PC-9 (cell line): ENCODE measurements around the gene GRXCR2. TPM values are rescaled to one million over a fixed set of nuclear protein-coding genes. Genes with fewer than 3 reads are reported as not detected.

Source experiments
- BruUV-seq: library from RNA; stranded (reverse); fragments of 400-500 nt; replicated peaks from 2 replicates; lab custom pipeline; 2021; lab: Mats Ljungman, UMichigan
- CTCF ChIA-PET: fragments of 300-600 bp; sonication (Branson Sonifier 250); formaldehyde crosslinking; loops from one replicate; lab custom pipeline; 2022; ENCODE audit warnings: antibody characterized with exemption; lab: Charles Lee
- POLR2A ChIA-PET: fragments of 300-600 bp; sonication (Branson Sonifier 250); formaldehyde crosslinking; loops from one replicate; lab custom pipeline; 2022; ENCODE audit warnings: antibody characterized with exemption; ENCODE audit not compliant: unreplicated experiment; lab: Charles Lee
- DNase-seq, 2 experiments: peaks; one replicate each; pipeline versions ENCODE4 v3.0.0 to v3.0.0-alpha.2; 2015 to 2022; ENCODE audit warnings: mixed read lengths in 1 of 2
- H2AFZ ChIP-seq: fragments of 200-600 bp; sonication (generic); 2 replicates; pipeline ENCODE4 v1.8.1; 2017; ENCODE audit warnings: antibody characterized with exemption
- H3F3A ChIP-seq: fragments of 200-600 bp; sonication (generic); 2 replicates; pipeline ENCODE4 v1.8.1; 2017; ENCODE audit warnings: antibody characterized with exemption, mild to moderate bottlenecking, low read depth; ENCODE audit not compliant: insufficient read depth
- H3K27ac ChIP-seq: fragments of 200-600 bp; sonication (generic); 2 replicates; pipeline ENCODE4 v1.6.1; 2016; ENCODE audit warnings: mixed run types
- H3K27me3 ChIP-seq: fragments of 200-600 bp; sonication (generic); 2 replicates; pipeline ENCODE4 v1.6.1; 2016; ENCODE audit warnings: low read depth, mixed run types; ENCODE audit not compliant: insufficient read depth
- H3K36me3 ChIP-seq: fragments of 200-600 bp; sonication (generic); 2 replicates; pipeline ENCODE4 v1.6.1; 2016; ENCODE audit warnings: low read depth, mixed run types
- H3K4me1 ChIP-seq: fragments of 200-600 bp; sonication (generic); replicated peaks from 2 replicates; pipeline ENCODE4 v1.6.1; 2016; ENCODE audit warnings: mixed run types; ENCODE audit not compliant: insufficient read depth
- H3K4me2 ChIP-seq: fragments of 200-600 bp; sonication (generic); 2 replicates; pipeline ENCODE4 v1.6.1; 2017; ENCODE audit warnings: mixed run types
- H3K4me3 ChIP-seq: fragments of 200-600 bp; sonication (generic); 2 replicates; pipeline ENCODE4 v1.6.1; 2016; ENCODE audit warnings: mixed run types
- H3K79me2 ChIP-seq: fragments of 200-600 bp; sonication (generic); 2 replicates; pipeline ENCODE4 v1.6.1; 2017; ENCODE audit warnings: low read depth, mixed run types
- H3K9me2 ChIP-seq: fragments of 200-600 bp; sonication (generic); 2 replicates; pipeline ENCODE4 v1.8.1; 2017; ENCODE audit warnings: mild to moderate bottlenecking; ENCODE audit not compliant: insufficient read depth
- H3K9me3 ChIP-seq: fragments of 200-600 bp; sonication (generic); 2 replicates; pipeline ENCODE4 v1.8.1; 2016; ENCODE audit warnings: low read depth; ENCODE audit not compliant: insufficient read depth
- H4K20me1 ChIP-seq: fragments of 200-600 bp; sonication (generic); 2 replicates; pipeline ENCODE4 v1.8.1; 2017; ENCODE audit not compliant: insufficient read depth
- CTCF ChIP-seq: fragments of 200-600 bp; sonication (generic); conservative IDR thresholded peaks from 2 replicates; pipeline ENCODE4 v1.6.1; 2017; ENCODE audit warnings: mixed run types, antibody characterized with exemption, mild to moderate bottlenecking, moderate library complexity
- EZH2 ChIP-seq: fragments of 200-600 bp; sonication (generic); IDR thresholded peaks from 2 replicates; pipeline ENCODE4 v1.8.0; 2017; ENCODE audit warnings: antibody characterized with exemption, low read depth
- intact Hi-C: fragments of 100-400 bp; cut with micrococcal nuclease; formaldehyde crosslinking; loops from one replicate; pipeline ENCODE4 v1.10.0; 2022; ENCODE audit not compliant: unreplicated experiment
- total RNA-seq: library from RNA; stranded (reverse); gene quantifications from 2 replicates; pipeline ENCODE4 v1.2.3, GENCODE V29; 2021

GRXCR2 gene
- total RNA-seq, 1 experiment from 2014 or later: not detected

DNA sequence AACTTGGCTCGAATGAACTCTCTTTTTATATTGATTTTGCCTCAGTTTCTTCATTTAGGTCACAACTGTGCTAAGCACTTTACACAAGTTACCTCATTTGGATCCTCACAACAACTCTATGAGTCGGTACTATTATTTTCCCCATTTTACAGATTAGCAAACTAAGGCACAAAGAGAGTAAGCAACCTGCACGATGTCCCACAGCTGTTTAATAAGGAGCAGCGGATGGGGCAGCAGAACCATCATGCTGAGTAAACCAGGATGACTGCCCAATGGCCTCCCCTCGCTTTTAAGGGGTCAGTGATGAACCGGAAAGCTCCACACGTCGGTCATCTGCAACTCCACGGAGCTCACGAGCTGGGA, 38.3 kb downstream of the GRXCR2 start:
- Histone ChIP-seq H3K27me3 (no peaks in the 10 kb centered on the region), H3K36me3 (no peaks in the 10 kb centered on the region), H3F3A (0 out of 2 replicates have a peak, but pooled peaks cover 7% of the 10 kb centered on the region), H2AFZ (peak overlapping the region; percentile 96), H3K79me2 (peaks cover 7% of the 10 kb centered on the region; the same call in 1 of the 2 replicates), H3K4me2 (peak overlapping the region; percentile 83), H3K27ac (no peak overlapping the region), H3K9me3 (no peaks in the 10 kb centered on the region), H4K20me1 (no peaks in the 10 kb centered on the region), H3K9me2 (no peaks in the 10 kb centered on the region), H3K4me3 (peak overlapping the region; percentile 71), H3K4me1 (peaks cover 29% of the 10 kb centered on the region)
- ChIA-PET CTCF (interaction anchor here (1.4 to 1.9 kb wide), 4 partner anchors 9 to 1631 kb away, joined by 3 to 7 read pairs (median 5); no protein-coding TSS in a partner anchor), POLR2A (interaction anchor here (1.0 kb wide), 1 partner anchor 20 kb away, joined by 5 read pairs; no protein-coding TSS in a partner anchor)
- intact Hi-C loops: loop anchor here (2.0 kb wide), 3 partner anchors 20 to 208 kb away; no protein-coding TSS in a partner anchor
- TSS peak; percentile 57 for BruUV-seq
- no peak for TF ChIP-seq EZH2
- no peak for TF ChIP-seq CTCF
- no peak for DNase-seq

DNA sequence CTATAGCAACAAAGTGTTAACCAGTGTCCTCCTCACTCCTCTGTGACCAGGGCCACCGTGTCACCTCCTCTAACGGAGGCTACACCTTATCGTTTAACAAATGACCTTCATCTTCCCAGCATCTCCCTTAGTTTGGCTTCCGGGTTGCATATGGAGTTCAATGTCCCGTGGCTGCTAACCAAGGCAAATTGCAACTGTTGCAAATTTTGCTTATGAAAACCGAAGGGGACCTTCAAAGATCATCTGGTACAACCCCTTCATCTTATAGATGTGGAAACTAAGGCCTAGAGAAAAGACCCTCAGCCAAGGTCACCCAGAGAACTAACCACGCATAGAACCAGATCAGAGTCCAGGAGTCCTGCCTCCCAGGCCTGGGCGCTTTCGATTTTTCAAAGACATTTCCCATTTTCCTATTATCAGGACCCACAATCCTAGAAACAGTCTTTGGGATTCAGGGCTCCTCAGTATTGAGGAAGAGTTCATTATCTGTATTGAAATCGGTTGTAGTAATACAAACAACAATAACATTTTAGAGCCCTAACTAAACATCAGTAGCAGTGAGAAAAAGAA, 39.1 kb downstream of the GRXCR2 start:
- H3K4me1 ChIP-seq: peaks cover 32% of the 10 kb centered on the region
- CTCF ChIA-PET: interaction anchor here (1.9 kb wide), 1 partner anchor 22 kb away, joined by 6 read pairs; no protein-coding TSS in a partner anchor
- no TSS peak for BruUV-seq
- POLR2A ChIA-PET: no interaction called here
- TF ChIP-seq CTCF: no peak
- no peak for TF ChIP-seq EZH2
- H3K36me3 ChIP-seq: no peaks in the 10 kb centered on the region
- H3F3A ChIP-seq: 0 out of 2 replicates have a peak, but pooled peaks cover 7% of the 10 kb centered on the region
- no peak for DNase-seq
- no peak overlapping the region for H2AFZ ChIP-seq
- H3K27ac ChIP-seq: no peak overlapping the region
- no peaks in the 10 kb centered on the region for H3K9me2 ChIP-seq
- H3K4me2 ChIP-seq: peak overlapping the region; percentile 83
- peaks cover 11% of the 10 kb centered on the region; the same call in 1 of the 2 replicates for H3K79me2 ChIP-seq
- no peaks in the 10 kb centered on the region for H3K27me3 ChIP-seq
- intact Hi-C loops: loop anchor here (2.0 kb wide), 3 partner anchors 21 to 209 kb away; no protein-coding TSS in a partner anchor
- no peaks in the 10 kb centered on the region for H3K9me3 ChIP-seq
- no peak overlapping the region for H3K4me3 ChIP-seq
- no peaks in the 10 kb centered on the region for H4K20me1 ChIP-seq

DNA sequence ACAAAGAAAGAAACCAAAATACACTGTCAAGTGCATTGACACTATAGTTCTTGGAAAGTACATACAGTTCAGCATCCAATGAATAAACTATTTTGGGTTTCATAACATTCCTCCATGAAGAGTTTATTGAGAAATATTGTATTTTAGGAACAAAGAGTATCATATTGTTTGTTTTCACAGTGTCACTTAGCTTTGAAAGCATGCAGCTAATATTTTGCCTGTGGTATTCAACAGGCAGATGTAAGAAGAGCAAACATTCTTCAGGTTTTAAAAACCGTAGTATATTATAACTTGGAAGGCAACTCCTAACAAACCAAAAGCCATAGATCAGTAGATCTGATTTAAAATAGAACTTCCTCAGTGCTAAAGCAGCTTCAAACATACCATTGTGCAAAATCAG, 42.2 kb downstream of the GRXCR2 start:
- no peak for TF ChIP-seq CTCF
- TF ChIP-seq EZH2: no peak
- no peaks in the 10 kb centered on the region for H3K9me2 ChIP-seq
- DNase-seq: no peak
- H3K36me3 ChIP-seq: no peaks in the 10 kb centered on the region
- no peak overlapping the region for H3K4me2 ChIP-seq
- no peaks in the 10 kb centered on the region for H4K20me1 ChIP-seq
- no peak overlapping the region for H3K4me3 ChIP-seq
- no TSS peak for BruUV-seq
- H3K79me2 ChIP-seq: peaks cover 11% of the 10 kb centered on the region; the same call in 1 of the 2 replicates
- intact Hi-C loops: no loop called here
- no peak overlapping the region for H3K27ac ChIP-seq
- H3K9me3 ChIP-seq: no peaks in the 10 kb centered on the region
- ChIA-PET CTCF (interaction anchor here (0.8 kb wide), 1 partner anchor 57 kb away, joined by 3 read pairs; no protein-coding TSS in a partner anchor), POLR2A (interaction anchor here (0.7 kb wide), 1 partner anchor 20 kb away, joined by 4 read pairs; no protein-coding TSS in a partner anchor)
- H2AFZ ChIP-seq: no peak overlapping the region
- peaks cover 25% of the 10 kb centered on the region for H3K4me1 ChIP-seq
- no peaks in the 10 kb centered on the region for H3K27me3 ChIP-seq
- 0 out of 2 replicates have a peak, but pooled peaks cover 7% of the 10 kb centered on the region for H3F3A ChIP-seq
